HEK293 (cell line): ENCODE data around the gene ERAP2.
"Not testable (repeated sequence)": the region's sequence is repeated elsewhere in the genome, so short reads cannot be mapped to it uniquely, and the experiment has no call there.

Experiments used
- ZNF121 ChIP-seq: fragments of 450-650 bp; formaldehyde crosslinking; IDR thresholded peaks from 2 replicates; pipeline ENCODE4 v1.5.1; 2016; ENCODE audit warnings: missing biosample characterization, missing genetic modification characterization
- ZNF239 ChIP-seq: fragments of 450-650 bp; formaldehyde crosslinking; IDR thresholded peaks from 2 replicates; pipeline ENCODE4 v1.5.1; 2016; ENCODE audit warnings: missing biosample characterization, missing genetic modification characterization
- ZNF311 ChIP-seq: fragments of 450-650 bp; formaldehyde crosslinking; IDR thresholded peaks from 2 replicates; pipeline ENCODE4 v1.5.1; 2017; ENCODE audit warnings: missing biosample characterization, missing genetic modification characterization, borderline replicate concordance
- ZNF623 ChIP-seq: fragments of 450-650 bp; formaldehyde crosslinking; IDR thresholded peaks from 2 replicates; pipeline ENCODE4 v1.5.1; 2016; ENCODE audit warnings: missing biosample characterization, missing genetic modification characterization
- TF ChIP-seq, protein P1 (sequence below): fragments of 450-650 bp; formaldehyde crosslinking; IDR thresholded peaks from 2 replicates; pipeline ENCODE4 v1.5.1; 2016; ENCODE audit warnings: missing biosample characterization, missing genetic modification characterization

DNA sequence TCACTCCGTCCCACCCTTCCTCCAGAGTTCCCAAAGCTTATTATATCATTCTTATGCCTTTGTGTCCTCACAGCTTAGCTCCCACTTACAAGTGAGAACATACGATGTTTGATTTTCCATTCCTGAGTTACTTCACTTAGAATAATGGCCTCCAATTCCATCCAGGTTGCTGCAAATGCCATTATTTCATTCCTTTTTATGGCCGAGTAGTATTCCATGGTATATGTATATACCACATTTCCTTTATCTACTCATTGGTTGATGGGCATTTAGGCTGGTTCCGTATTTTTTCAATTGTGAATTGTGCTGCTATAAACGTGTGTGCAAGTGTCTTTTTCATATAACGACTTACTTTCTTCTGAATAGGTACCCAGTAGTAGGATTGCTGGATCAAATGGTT, 34.4 kb upstream of the ERAP2 start:
- TF ChIP-seq, protein P1, sequence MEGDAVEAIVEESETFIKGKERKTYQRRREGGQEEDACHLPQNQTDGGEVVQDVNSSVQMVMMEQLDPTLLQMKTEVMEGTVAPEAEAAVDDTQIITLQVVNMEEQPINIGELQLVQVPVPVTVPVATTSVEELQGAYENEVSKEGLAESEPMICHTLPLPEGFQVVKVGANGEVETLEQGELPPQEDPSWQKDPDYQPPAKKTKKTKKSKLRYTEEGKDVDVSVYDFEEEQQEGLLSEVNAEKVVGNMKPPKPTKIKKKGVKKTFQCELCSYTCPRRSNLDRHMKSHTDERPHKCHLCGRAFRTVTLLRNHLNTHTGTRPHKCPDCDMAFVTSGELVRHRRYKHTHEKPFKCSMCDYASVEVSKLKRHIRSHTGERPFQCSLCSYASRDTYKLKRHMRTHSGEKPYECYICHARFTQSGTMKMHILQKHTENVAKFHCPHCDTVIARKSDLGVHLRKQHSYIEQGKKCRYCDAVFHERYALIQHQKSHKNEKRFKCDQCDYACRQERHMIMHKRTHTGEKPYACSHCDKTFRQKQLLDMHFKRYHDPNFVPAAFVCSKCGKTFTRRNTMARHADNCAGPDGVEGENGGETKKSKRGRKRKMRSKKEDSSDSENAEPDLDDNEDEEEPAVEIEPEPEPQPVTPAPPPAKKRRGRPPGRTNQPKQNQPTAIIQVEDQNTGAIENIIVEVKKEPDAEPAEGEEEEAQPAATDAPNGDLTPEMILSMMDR (tag by site-specific recombination) = not testable (repeated sequence)
- TF ChIP-seq ZNF623, ZNF311, ZNF121, ZNF239 (tag by site-specific recombination): not testable (repeated sequence)
